GM21723 (cell line): Measurements from ENCODE around the gene ZBTB14.

Experiments used
- ATAC-seq: cut with Tn5 transposase; IDR thresholded peaks from one replicate; pipeline ENCODE4 v1.9.1; 2021; ENCODE audit warnings: mild to moderate bottlenecking, moderate library complexity; ENCODE audit not compliant: unreplicated experiment

The ZBTB14 gene

GRCh38 chr18:5295231-5295920 lies at the start of gene ZBTB14:
Gene ZBTB14, minus strand, starts transcription at chr18:5295726. Its CDS starts 2,480 bp downstream, at chr18:5293246.
- ATAC-seq: peak; percentile 41

GRCh38 chr18:5339202-5339834 lies 43.8 kb upstream of the ZBTB14 start:
- ATAC-seq: no peak

- ATAC-seq: no peak
These were observed 39.0 kb upstream of the ZBTB14 start for GRCh38 chr18:5334456-5335075.

- ATAC-seq: no peak
These were observed 22.7 kb upstream of the ZBTB14 start for GRCh38 chr18:5318061-5318700.

DNA sequence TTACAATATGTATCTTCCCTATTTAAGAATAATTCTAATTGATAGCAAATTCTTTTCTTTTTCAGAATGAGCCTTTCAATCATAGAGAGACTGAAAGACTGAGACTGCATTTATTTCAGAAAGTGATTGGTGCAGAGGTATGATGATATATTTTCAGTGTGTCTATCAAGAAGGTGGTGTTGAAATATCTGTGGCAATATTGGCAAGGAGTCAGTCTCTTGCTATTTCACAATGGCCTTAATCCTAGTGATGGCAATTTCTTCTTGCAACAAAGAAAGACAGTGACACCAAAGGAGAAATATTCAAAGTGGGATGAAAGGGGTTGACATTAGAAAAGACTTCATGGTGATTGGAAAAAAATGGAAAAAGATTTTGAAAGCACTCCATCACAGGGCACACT lies 21.7 kb upstream of the ZBTB14 start:
- no peak for ATAC-seq

DNA sequence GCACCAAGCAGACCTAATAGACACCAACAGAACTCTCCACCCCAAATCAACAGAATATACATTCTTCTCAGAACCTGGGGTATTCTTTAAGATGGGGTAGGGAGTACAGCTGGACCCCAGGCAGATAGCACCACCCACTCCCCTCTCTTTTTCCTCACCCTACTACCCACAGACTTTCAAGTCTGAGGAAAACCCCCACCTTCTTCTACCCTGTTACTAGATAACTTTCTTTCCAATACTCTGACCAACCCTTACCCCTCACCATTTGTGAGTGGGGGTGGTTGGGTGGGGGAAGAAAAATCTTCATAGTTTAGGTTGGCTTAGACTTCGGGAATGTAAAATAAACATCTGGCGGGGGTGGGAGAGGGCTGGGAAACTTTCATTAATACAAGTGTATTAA lies 20.3 kb upstream of the ZBTB14 start:
- no peak for ATAC-seq

DNA sequence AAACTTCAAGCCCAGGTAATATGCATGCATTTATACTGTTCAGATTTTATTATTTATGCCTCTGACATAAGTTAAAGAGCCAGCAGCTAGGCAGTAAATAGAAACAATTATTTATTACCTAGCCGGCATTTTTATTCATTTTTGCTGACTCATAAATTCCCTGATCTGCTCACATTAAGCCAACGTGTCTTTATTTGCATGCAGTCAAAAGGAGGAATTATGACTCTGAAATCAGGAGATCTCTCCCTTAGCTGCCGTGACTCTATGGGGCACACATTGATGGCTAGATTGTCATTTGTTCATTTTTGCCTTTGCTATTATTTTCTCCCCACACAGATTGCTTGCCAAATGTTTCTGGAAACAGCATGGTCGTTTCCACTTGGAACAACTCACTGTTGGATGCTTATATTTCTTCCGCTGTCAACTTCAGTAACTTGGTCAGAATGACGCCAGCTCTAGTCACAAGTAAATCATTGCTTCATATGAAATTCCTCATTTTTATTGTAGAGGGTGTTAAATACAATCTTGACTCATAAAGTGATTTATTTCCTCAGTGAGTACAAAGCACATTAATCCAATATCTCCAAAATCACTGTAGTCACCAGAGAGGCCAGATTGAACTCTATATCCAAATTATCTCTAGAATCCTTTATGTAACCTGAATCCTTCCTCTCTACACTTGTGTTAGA lies 15.9 kb upstream of the ZBTB14 start:
- ATAC-seq: no peak

GRCh38 chr18:5309888-5310470 lies 14.5 kb upstream of the ZBTB14 start:
- ATAC-seq: peak; percentile 94

- no peak for ATAC-seq
These were observed 10.3 kb upstream of the ZBTB14 start for GRCh38 chr18:5305835-5306234.

DNA sequence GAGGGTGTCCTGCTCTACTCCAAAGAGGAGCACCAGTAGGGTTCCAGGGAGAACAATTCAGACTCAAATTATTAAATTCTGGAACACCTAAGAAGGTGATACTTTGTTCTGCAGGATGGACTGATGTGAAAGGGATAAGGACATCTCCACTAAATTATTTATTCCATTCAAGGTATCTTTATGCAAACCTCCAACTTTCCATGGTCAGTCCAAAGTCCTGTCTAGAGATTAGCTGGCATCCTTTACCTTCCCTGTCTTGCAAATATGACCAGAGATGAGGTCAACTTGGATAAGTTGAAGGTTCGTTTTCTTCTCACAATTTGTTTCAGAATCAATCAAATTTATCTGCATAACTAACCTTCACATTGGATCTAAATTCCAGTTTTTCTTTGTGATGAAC lies 8.7 kb upstream of the ZBTB14 start:
- ATAC-seq: no peak

DNA sequence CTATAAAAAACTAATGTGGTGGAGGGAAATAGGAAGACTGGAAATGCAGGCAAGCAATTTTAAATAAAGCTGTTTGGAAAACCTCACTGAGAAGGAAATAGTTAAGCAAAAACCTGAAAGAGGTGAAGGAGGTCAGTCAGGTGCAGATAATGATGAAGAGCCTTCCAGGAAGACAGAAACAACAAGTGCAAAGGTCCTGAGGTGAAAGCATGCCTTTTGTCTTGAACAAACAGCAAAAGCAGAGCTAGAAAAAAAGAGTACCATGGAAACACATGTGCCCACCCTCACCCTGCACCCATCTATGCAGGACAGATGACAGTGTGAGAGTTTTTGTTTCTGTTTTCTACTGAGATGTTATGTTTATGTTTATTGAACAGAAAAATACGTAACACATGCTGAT lies 8.1 kb upstream of the ZBTB14 start:
- no peak for ATAC-seq

DNA sequence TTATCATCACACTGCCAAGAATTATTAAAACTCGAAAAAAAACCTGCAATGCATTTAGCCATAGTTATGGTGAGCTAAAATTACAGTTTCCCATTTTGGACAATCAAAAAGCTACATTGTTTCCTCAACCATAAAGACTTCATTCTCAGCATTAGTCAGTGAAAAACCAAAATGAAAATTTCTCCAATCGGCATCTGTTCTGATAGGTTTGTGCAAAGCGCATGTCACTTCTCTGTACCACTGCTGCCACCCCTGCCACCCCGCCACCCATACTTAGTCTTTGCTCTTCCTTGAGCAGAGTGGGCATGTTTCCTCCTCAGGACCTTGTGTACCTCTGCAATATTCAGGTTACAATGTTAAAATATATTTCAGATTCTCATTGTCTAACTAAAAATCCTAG lies 7.1 kb upstream of the ZBTB14 start:
- ATAC-seq: no peak

GRCh38 chr18:5300476-5301010 lies 5.0 kb upstream of the ZBTB14 start:
- ATAC-seq: no peak

DNA sequence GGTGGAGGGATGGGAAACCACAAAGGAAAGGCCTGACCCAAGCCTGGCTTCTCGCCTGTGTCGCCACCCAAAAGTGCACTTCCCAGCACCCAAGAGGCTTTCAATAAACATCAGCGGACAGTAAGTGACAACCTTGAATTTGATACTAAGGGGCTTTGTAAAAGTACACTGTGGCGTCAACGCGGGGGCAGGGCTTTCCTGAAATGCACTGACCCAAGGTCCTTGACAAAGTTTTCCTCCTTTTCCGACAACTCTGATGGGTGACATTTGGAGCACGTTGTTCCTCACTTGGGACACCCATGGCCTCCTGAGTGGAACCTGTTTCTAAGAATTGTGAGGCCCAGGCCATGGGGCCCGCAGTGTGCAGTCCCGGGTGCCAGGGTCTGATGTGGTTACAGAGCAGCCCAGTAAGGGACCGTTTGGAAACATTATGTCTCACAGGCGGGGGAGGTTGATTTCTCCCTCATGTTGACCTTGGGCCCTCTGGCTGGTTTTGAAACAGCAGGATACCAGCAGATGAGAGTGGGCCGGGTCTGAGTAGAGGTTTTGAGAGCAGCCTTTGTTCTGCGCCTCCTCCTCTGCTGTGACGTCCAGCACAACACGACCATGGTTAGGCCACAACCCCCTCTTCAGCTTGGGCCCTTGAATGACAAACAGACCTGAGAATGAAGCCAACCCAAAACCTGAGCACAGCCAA lies 2.8 kb upstream of the ZBTB14 start:
- no peak for ATAC-seq

DNA sequence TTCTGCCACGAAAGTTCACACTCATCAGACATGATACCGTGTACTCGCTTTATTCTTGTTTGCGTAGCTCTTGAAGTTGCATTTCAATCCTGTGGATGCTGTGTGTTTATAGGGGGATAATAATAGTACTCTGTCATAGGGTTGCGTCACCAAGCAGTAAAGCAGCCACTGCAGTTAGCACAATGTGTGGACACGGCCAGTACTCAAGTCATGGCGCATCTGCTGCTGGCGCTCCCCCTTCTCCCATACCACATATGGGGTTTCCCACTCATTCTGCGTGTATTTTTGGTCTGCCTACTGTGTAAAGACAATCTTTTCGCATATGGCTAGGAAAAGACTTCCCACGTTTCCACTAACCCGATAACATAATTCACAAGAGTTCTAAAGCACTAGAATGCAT lies 2.1 kb upstream of the ZBTB14 start:
- no peak for ATAC-seq

DNA sequence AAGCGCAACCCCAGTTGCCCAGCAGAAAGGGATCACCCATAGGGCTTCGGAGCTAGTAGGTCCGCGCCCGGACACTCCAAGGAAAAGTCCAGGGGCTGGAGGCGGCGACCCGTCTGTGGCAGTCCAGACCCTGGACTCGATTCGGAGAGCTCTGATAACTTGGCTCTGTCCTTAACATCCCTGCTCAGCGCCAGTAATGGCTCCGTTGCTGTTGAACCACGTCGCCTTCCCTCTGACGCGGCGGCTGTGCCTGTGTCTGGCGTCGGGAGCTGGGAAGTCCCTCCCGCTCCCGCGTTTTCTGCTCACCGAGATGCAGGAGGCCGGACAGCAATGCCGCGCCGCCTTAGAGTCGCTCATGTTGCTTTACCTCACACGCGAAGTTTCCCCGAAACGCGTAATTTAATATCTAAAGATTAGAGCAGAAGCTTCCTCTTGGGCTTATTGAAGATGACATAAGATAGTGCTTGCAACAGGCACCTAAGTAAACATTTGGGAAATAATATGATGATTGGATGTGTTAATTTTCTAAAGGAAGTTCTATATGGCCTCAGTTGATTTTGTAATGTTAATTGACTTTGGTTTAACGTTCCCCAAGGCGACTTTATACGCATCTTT lies 1.3 kb upstream of the ZBTB14 start:
- peak; percentile 32 for ATAC-seq

DNA sequence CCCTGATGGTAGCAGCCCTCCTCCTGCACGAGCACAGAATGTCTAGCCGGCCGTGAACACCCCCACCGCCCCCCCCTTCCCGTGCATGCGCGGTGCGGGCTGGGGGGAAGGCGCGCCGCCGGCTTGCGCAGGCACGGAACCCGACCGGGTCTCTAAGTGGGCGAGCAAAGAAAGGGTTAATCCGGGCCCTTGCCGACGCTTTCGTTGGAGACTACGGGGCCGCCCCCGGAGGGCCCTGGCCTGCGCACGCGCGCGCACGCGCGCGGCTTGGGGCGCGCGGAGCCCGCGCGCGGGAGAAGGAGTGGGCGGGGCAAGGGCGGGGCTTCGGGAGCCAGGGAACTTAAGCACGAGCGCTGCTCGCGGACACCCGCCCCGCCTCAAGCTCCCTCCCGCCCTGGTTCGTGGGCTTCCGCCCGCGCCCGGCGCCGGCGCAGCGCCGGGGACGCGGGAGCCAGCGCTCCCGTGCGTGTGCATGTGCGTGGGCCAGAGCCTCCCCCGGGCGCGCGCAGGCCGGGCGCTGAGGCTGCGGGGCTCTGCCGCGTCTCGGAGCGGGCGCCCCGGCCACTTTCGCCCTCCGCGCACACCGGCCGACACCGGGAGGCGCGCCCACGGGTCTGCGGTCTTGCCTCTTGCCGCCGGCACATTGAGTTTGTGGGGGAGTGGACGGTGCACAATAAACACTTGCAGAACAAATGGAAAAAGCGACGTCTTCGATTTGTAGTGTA lies 617 bp upstream of the ZBTB14 start:
- ATAC-seq: peak; percentile 62

DNA sequence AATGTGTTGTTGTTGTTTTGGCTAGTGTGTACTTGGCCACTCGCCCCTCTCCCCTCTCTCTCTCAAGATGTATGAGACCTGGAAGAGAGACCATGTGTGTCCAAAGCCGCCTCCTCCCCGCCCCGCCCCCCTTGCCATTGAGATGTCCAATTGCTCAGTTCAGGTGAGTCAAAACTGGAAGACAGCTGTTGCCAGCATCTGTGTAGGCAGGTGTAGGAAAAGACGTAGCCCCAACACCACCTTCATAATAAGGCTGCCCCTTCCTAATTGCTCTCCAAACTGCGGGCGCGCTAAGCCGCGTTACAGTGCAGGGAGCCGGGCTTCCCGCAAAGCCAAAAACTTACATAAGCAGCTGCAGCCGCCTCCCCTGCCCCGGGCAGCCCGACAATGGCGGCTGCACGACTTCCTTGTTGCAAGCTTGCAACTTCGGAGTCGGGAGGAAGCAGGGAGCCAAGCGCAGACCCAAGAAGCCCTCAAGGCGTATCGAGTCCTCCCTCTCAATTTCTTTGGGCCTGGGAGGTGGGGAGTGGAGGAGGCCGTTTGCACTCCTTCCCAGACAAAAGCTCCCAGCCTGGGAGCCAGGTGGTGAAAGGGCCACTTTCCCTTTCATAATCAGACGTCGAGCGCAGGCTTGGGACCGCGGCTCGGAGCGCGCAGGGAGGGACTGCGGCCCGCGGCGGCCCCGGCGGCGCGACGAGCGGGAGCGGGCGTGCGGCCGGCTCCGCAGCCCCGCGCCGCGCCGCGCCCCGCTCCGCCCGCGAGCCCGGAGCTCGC lies 882 bp downstream of the ZBTB14 start:
- peak; percentile 14 for ATAC-seq
